Panc1 (cell line): ENCODE measurements around the gene MYH7. TPM values are rescaled to one million over a fixed set of nuclear protein-coding genes. Genes with fewer than 3 reads are reported as not detected.
"Not testable (repeated sequence)": the region's sequence is repeated elsewhere in the genome, so short reads cannot be mapped to it uniquely, and the experiment has no call there.

Experiments used
- ATAC-seq: fragments of 200-7000 bp; cut with Tn5 transposase; 2 replicates; pipeline ENCODE4 v1.9.1; 2020; ENCODE audit warnings: mild to moderate bottlenecking, moderate library complexity
- BruUV-seq: library from RNA; stranded (reverse); fragments of 400-500 nt; replicated peaks from 2 replicates; lab custom pipeline; 2021; lab: Mats Ljungman, UMichigan
- CTCF ChIA-PET: fragments of 300-600 bp; sonication (Branson Sonifier 250); formaldehyde crosslinking; loops from one replicate; lab custom pipeline; 2022; ENCODE audit warnings: antibody characterized with exemption; lab: Charles Lee
- POLR2A ChIA-PET: fragments of 300-600 bp; sonication (Branson Sonifier 250); formaldehyde crosslinking; loops from one replicate; lab custom pipeline; 2022; ENCODE audit warnings: antibody characterized with exemption; lab: Charles Lee
- DNase-seq: peaks from one replicate; pipeline ENCODE4 v3.0.0-alpha.2; 2010; ENCODE audit warnings: low read depth, low spot score
- H3K27ac ChIP-seq: 2 replicates; pipeline ENCODE4 v1.5.1; 2011; ENCODE audit warnings: mild to moderate bottlenecking, low read length, inconsistent platforms
- H3K27me3 ChIP-seq: fragments of 200-500 bp; sonication (Bioruptor generic); 2 replicates; pipeline ENCODE4 v1.6.0; 2014; ENCODE audit warnings: low read length, inconsistent platforms; ENCODE audit not compliant: control insufficient read depth, insufficient read depth
- H3K36me3 ChIP-seq: fragments of 200-500 bp; sonication (Bioruptor generic); 2 replicates; pipeline ENCODE4 v1.5.1; 2014; ENCODE audit warnings: inconsistent platforms, mild to moderate bottlenecking, low read length, moderate library complexity; ENCODE audit not compliant: control insufficient read depth, insufficient read depth
- H3K4me1 ChIP-seq: 2 replicates; pipeline ENCODE4 v1.5.1; 2011; ENCODE audit warnings: inconsistent platforms, mild to moderate bottlenecking, low read length, moderate library complexity; ENCODE audit not compliant: control insufficient read depth, insufficient read depth
- H3K4me3 ChIP-seq, 2 experiments: 2 replicates each; pipeline ENCODE4 v1.5.1; 2011 to 2012; ENCODE audit warnings: low read depth in 2 of 2, low read length in 2 of 2, mild to moderate bottlenecking in 2 of 2, inconsistent platforms in 1 of 2, moderate library complexity in 1 of 2
- H3K9me3 ChIP-seq: fragments of 200-500 bp; sonication (Bioruptor generic); 2 replicates; pipeline ENCODE4 v1.5.1; 2014; ENCODE audit warnings: low read depth, mild to moderate bottlenecking, inconsistent platforms, low read length, moderate library complexity; ENCODE audit not compliant: control insufficient read depth, insufficient read depth
- POLR2AphosphoS5 ChIP-seq: IDR thresholded peaks from 2 replicates; pipeline ENCODE4 v1.6.1; 2012; ENCODE audit warnings: mild to moderate bottlenecking, low read depth, low read length, moderate library complexity
- SIN3A ChIP-seq: IDR thresholded peaks from 2 replicates; pipeline ENCODE4 v1.6.1; 2012; ENCODE audit warnings: low read depth, mild to moderate bottlenecking, low read length, moderate library complexity, borderline replicate concordance; ENCODE audit not compliant: insufficient read depth
- TCF7L2 ChIP-seq: IDR thresholded peaks from 2 replicates; pipeline ENCODE4 v1.6.1; 2011; ENCODE audit warnings: mild to moderate bottlenecking, low read depth, low read length, inconsistent platforms
- in situ Hi-C: cut with HindIII; loops from 2 replicates; pipeline ENCODE4 v1.10.0; 2016; ENCODE audit warnings: low sequenced_read_pairs, low pct_unique_long_range_greater_than_20kb
- intact Hi-C: fragments of 100-400 bp; cut with micrococcal nuclease; formaldehyde crosslinking; loops from one replicate; pipeline ENCODE4 v1.10.0; 2022; ENCODE audit not compliant: unreplicated experiment
- total RNA-seq: library from RNA; stranded (reverse); gene quantifications from one replicate; pipeline ENCODE4 v1.2.1, GENCODE V29; 2021; ENCODE audit not compliant: unreplicated experiment
- TF ChIP-seq, protein P1 (sequence below), 2 experiments: IDR thresholded peaks; 2 replicates each; pipeline ENCODE4 v1.6.1; 2011 to 2012; ENCODE audit warnings: low read depth in 2 of 2, control low read depth in 1 of 2, low read length in 1 of 2, mild to moderate bottlenecking in 1 of 2, moderate library complexity in 1 of 2; ENCODE audit not compliant: insufficient read depth in 1 of 2
- TF ChIP-seq, protein P2 (sequence below): fragments of 450-650 bp; IDR thresholded peaks from 2 replicates; pipeline ENCODE4 v1.5.1; 2017; ENCODE audit warnings: mild to moderate bottlenecking

MYH7 gene
- total RNA-seq, 1 experiment from 2014 or later: not detected

DNA sequence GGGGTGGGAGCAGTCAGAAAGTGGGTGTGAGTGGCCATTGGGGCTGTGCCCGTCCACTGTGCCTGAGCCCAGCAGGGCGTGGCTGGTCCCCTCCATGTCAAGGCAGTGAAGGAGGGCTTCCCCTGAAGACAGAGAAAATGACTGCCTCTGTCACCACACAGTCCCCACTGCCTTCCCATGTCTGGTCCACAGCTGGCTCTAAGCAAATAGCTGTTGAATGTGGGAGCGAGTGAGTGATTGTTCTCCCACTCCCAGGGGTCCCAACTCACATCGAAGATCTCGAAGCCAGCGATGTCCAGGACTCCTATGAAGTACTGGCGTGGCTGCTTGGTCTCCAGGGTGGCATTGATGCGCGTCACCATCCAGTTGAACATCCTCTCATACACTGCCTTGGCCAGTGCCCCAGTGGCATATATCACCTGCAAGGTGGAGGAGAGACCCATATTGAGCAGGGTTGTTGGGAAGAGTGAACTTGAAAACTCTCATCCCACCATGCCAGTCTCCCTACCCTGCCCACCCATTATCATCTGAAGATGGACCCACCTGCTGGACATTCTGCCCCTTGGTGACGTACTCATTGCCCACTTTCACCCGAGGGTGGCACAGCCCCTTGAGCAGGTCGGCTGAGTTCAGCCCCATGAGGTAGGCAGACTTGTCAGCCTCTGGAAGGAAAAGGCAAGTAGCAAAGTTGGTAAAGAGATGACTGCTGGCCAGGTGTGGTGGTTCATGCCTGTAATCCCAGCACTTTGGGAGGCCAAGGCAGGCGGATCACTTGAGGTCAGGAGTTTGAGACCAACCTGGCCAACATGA lies 6.6 kb downstream of the MYH7 start:
- H3K4me3 ChIP-seq: no peak overlapping the region
- H3K27me3 ChIP-seq: no peaks in the 10 kb centered on the region; the same call in 1 of the 2 replicates
- ATAC-seq (no peak), DNase-seq (no peak)
- no peak overlapping the region for H3K27ac ChIP-seq
- in situ Hi-C loops: no loop called here
- H3K4me1 ChIP-seq: no peaks in the 10 kb centered on the region
- intact Hi-C loops: no loop called here
- no TSS peak for BruUV-seq
- H3K36me3 ChIP-seq: no peaks in the 10 kb centered on the region
- no peaks in the 10 kb centered on the region for H3K9me3 ChIP-seq
- ChIA-PET POLR2A (no interaction called here), CTCF (interaction anchor here (0.6 kb wide), 1 partner anchor 129 kb away, joined by 4 read pairs; no protein-coding TSS in a partner anchor)
- TF ChIP-seq TCF7L2 (no peak), SIN3A (no peak)

DNA sequence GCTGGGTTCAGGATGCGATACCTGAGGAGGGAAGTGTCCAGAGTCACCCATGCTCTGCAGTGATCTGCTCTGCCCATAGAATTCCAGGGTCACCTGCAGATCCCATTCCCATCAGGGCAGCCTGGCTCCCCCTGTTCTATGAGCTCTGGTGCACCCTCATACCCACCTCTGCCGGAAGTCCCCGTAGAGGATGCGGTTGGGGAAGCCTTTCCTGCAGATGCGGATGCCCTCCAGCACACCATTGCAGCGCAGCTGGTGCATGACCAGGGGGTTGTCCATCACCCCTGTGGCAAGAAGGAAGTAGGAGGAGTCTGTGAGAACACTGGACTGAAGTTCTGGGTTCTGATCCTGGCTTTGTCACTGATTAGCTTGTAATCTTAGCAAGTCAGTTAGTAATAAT lies 9.7 kb downstream of the MYH7 start:
- H3K9me3 ChIP-seq, H3K36me3 ChIP-seq, H3K4me1 ChIP-seq, BruUV-seq, DNase-seq, H3K27me3 ChIP-seq, intact Hi-C loops, CTCF ChIA-PET, in situ Hi-C loops, ATAC-seq, H3K27ac ChIP-seq, H3K4me3 ChIP-seq: not testable (repeated sequence)
- POLR2A ChIA-PET: interaction anchor here (0.6 kb wide), 1 partner anchor 29 kb away, joined by 3 read pairs; no protein-coding TSS in a partner anchor

DNA sequence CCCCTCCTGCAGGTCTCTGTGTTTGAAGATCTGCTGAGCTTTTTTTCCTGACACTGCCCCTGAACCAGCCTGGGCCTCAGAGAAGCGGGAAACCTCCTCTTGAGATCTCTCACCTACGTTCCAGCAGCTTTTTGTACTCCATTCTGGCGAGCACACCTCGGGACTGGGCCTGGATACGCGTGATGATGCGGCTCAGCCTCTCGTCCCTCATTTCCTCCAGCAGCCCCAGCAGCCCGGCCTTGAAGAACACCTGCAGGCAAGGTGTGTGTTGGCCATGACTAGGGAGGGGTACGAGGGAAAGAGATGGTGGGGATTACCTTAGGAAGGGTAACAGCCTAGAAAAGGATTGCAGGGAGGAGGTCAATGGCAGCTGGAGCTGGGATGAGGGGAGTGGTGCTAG lies 10.3 kb downstream of the MYH7 start:
- no peak for DNase-seq
- H3K27ac ChIP-seq: no peak overlapping the region
- TF ChIP-seq TCF7L2 (no peak), POLR2AphosphoS5 (no peak), SIN3A (no peak)
- TF ChIP-seq, protein P1, sequence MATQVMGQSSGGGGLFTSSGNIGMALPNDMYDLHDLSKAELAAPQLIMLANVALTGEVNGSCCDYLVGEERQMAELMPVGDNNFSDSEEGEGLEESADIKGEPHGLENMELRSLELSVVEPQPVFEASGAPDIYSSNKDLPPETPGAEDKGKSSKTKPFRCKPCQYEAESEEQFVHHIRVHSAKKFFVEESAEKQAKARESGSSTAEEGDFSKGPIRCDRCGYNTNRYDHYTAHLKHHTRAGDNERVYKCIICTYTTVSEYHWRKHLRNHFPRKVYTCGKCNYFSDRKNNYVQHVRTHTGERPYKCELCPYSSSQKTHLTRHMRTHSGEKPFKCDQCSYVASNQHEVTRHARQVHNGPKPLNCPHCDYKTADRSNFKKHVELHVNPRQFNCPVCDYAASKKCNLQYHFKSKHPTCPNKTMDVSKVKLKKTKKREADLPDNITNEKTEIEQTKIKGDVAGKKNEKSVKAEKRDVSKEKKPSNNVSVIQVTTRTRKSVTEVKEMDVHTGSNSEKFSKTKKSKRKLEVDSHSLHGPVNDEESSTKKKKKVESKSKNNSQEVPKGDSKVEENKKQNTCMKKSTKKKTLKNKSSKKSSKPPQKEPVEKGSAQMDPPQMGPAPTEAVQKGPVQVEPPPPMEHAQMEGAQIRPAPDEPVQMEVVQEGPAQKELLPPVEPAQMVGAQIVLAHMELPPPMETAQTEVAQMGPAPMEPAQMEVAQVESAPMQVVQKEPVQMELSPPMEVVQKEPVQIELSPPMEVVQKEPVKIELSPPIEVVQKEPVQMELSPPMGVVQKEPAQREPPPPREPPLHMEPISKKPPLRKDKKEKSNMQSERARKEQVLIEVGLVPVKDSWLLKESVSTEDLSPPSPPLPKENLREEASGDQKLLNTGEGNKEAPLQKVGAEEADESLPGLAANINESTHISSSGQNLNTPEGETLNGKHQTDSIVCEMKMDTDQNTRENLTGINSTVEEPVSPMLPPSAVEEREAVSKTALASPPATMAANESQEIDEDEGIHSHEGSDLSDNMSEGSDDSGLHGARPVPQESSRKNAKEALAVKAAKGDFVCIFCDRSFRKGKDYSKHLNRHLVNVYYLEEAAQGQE (IDR thresholded peaks at IDR 0.05; ENCODE audit: insufficient read depth in 1 of 2, low read depth in 2 of 2, low read length in 1 of 2): no peak
- TF ChIP-seq, protein P2, sequence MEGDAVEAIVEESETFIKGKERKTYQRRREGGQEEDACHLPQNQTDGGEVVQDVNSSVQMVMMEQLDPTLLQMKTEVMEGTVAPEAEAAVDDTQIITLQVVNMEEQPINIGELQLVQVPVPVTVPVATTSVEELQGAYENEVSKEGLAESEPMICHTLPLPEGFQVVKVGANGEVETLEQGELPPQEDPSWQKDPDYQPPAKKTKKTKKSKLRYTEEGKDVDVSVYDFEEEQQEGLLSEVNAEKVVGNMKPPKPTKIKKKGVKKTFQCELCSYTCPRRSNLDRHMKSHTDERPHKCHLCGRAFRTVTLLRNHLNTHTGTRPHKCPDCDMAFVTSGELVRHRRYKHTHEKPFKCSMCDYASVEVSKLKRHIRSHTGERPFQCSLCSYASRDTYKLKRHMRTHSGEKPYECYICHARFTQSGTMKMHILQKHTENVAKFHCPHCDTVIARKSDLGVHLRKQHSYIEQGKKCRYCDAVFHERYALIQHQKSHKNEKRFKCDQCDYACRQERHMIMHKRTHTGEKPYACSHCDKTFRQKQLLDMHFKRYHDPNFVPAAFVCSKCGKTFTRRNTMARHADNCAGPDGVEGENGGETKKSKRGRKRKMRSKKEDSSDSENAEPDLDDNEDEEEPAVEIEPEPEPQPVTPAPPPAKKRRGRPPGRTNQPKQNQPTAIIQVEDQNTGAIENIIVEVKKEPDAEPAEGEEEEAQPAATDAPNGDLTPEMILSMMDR: no peak
- H3K4me3 ChIP-seq: no peak overlapping the region
- no peaks in the 10 kb centered on the region for H3K4me1 ChIP-seq
- H3K27me3 ChIP-seq: no peaks in the 10 kb centered on the region; the same call in 1 of the 2 replicates
- no peaks in the 10 kb centered on the region for H3K9me3 ChIP-seq
- intact Hi-C loops (no loop called here), in situ Hi-C loops (no loop called here)
- CTCF ChIA-PET: no interaction called here
- POLR2A ChIA-PET: no interaction called here
- no TSS peak for BruUV-seq
- H3K36me3 ChIP-seq: no peaks in the 10 kb centered on the region
- no peak for ATAC-seq
